HG03575 (cell line): ENCODE results near the gene GPRIN2.
"Not testable (repeated sequence)": the region's sequence is repeated elsewhere in the genome, so short reads cannot be mapped to it uniquely, and the experiment has no call there.

Experiments
- ATAC-seq: cut with Tn5 transposase; IDR thresholded peaks from one replicate; pipeline ENCODE4 v1.9.1; 2021; ENCODE audit not compliant: unreplicated experiment, insufficient number of reproducible peaks, low FRiP score; ENCODE audit errors: extremely low read depth

Gene GPRIN2

GRCh38 chr10:46541017-46541661 lies 15.3 kb downstream of the GPRIN2 start:
- no peak for ATAC-seq

- ATAC-seq = no peak
These were observed 15.9 kb downstream of the GPRIN2 start for GRCh38 chr10:46540412-46541016.

DNA sequence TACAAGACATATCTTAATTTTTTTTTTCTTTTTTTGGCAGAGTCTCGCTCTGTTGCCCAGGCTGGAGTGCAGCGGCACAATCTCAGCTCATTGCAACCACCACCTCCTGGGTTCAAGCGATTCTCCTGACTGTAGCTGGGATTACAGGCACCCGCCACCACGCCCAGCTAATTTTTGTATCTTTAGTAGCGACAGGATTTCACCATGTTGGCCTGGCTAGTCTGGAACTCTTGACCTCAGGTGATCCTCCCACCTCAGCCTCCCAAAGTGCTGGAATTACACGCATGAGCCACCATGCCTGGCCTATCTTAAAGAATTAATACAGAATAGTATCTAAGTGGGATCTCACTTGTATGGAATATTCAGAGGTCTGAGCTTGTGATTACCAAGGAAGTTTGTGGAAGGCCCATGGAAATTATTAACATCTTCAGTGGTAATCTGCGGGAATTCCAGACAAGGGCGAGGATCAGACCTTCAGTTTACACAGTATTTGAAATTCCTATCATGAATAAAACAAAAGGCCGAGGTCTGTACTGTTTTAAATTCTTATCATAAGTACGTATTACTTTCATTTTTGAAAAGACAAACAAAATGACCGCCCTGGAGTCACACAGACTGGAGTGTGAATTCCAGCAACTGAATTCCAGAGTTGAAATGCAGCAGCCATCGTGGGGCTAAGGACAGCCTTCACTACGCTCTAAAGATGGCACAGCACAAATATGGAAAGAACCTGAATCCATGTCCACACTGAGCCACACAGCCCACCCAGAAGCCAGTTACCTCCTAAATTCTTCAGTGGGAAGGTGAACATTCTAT lies 16.7 kb downstream of the GPRIN2 start:
- no peak for ATAC-seq

DNA sequence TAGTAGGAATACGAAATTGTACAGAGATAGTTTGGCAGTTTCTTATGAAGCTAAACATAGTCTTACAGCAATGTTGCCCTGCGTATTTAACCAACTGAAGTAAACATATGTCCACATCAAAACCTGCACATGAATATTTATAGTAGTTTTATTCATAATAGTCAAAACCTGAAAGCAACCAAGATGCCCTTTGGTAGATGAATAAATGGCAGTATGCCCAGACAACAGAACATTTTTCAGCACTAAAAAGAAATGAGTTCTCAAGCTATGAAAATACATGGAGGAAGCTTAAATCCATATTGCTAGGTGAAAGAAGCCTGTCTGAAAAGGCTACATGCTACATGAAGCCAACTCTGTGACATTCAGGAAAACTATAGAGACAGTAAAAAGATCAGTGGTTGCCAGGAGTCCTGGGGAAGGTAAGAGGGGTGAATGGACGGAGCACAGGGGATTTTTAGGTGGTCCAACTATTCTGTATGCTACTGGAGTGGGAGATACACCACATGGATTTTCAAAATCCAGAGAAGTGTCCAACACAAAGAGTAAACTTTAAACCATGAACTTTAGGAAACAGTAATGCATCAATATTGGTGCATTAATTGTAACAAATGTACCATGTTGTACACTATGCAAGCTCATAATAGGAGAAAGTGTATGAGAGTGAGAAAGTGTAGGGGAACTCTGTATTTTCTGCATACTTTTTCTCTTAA lies 17.6 kb downstream of the GPRIN2 start:
- no peak for ATAC-seq

DNA sequence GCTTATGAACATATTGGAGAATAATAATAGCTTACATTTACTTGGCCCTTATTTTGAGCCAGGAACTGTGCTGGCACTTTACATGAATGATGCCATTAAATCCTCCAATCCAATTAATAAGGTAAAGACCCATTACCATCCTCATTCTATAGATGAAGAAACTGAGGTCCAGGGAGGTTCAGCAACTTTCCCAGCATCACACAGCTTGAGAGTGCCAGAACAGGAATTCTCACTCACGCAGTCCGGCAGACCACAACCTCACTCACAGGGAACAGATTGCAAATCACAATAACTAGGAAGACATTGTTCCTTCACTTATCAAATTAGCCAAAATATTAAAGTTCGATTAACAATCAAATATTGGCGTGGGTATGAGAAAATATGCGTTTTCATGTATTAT lies 18.3 kb downstream of the GPRIN2 start:
- no peak for ATAC-seq

- no peak for ATAC-seq
These were observed 19.1 kb downstream of the GPRIN2 start for GRCh38 chr10:46537309-46537708.

DNA sequence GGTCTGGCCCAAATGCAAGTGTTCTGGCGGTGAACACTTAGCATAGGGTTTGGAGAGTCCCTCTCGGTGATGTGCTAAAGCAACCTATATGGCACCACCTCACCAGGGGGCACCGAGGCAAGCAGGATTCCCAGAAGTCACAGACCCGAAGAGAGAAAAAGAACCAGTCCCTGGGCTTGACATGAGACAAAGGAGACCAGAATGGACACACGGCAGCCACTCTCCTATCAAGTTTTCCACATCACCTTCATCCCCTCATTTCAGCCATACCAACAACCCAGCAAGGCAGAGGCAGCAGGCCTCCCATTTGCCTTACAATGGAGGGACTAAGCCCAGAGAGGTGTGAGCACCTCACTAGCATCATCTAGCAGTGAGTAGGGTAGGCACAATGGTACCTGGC lies 19.7 kb downstream of the GPRIN2 start:
- ATAC-seq = no peak

DNA sequence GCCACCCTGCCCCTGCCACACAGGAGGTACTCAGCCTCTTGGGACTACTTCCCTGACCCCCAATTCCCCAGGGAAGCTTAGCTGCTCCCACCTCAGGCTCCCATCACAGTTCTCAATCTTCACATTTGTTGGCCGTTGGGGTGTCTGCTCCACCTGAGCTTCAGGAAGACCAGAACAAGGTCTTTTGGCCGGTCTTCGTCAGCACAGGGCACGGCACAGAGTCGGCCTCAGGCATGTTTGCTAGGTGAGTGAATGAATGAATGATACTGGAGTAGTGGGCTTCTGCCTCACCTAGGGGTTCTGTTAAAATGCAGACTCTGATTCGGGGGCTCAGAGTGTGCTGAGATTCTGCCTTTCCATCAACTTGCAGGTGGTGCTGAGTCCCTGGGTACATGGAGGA lies 20.3 kb downstream of the GPRIN2 start:
- ATAC-seq = no peak

GRCh38 chr10:46534828-46535524 lies 21.5 kb downstream of the GPRIN2 start:
- no peak for ATAC-seq

- ATAC-seq = not testable (repeated sequence)
These were observed 24.2 kb downstream of the GPRIN2 start for GRCh38 chr10:46532256-46532655.

- ATAC-seq = no peak
These were observed 25.9 kb downstream of the GPRIN2 start for GRCh38 chr10:46530249-46531186.

DNA sequence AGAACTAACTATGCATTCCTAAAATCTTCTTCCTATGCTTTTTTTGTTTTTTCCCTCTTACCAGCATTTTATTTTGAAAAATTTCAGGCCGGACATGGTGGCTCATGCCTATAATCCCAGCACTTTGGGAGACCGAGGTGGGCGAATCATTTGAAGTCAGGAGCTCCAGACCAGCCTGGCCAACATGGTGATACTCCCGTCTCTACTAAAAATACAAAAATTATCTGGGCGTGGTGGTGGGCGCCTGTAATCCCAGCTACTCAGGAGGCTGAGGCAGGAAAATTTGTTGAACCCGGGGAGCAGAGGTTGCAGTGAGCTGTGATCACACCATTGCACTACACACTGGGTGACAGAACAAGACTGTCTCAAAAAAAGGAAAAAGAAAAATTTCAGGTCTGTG lies 26.7 kb downstream of the GPRIN2 start:
- not testable (repeated sequence) for ATAC-seq

DNA sequence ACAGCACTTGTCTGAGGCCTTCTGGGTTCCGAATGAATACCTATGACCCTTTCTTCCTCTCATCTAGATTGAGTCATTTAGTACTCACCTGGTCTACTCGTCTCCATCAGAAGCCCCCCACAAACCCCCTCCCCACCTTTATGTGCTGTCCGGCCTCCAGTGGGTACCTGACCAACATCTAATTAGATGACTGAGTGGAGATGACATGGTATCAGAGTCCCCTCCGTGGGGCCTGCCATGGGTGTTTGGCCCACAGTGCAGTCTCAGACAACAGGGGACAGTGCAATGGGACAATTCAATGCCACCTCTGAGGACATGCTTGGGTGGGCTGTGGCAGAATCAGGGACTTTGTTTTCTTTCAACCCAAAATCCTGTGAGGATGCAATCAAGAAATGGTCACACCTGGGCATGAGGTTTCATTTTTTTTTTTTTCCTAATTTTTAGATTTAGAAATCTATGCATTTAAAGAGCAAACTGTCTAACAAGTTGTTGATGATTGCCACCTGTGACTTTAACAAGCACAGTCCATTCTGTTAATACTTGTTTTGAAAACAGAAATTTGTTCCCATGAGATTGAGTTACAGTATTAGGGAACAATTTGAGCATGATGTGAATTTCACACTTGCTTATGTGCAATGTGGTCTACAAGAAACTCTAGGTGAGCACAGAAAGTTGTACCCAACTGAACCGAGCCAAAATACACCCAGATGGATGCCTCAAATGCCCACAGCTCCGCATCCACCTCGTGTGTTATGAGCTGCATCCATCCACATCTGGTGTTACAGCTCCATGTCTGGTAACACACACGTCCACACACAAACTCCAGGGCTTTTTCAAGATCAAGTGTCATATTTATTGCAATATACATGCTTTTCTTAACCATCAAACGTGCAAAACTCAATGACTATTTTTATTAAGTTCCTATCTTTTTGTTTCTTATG lies 27.5 kb downstream of the GPRIN2 start:
- no peak for ATAC-seq

DNA sequence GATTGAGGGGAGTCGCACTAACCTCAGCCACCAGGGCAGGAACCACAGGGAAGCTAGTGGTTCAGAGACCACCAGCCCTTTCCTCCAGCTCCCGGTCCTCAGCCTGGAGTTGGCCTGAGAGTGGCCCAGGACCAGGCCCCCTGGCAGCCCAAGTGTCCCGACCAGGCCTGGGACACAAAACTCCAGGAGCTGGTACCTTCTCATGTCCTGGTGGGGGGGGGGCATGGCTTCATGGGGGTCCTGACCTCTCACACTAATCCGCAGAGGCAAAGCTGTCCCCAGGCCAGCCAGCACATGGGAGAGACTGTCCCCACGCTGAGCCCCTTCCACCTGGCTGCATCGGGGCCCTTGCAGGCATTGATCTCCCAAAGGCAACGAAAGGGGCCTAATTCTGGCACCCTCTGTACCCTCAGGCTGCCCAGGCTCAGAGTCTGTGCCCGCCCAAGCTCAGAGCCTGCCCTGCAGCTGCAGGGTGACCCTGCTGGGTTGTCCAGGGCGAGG lies 28.2 kb downstream of the GPRIN2 start:
- ATAC-seq = no peak

DNA sequence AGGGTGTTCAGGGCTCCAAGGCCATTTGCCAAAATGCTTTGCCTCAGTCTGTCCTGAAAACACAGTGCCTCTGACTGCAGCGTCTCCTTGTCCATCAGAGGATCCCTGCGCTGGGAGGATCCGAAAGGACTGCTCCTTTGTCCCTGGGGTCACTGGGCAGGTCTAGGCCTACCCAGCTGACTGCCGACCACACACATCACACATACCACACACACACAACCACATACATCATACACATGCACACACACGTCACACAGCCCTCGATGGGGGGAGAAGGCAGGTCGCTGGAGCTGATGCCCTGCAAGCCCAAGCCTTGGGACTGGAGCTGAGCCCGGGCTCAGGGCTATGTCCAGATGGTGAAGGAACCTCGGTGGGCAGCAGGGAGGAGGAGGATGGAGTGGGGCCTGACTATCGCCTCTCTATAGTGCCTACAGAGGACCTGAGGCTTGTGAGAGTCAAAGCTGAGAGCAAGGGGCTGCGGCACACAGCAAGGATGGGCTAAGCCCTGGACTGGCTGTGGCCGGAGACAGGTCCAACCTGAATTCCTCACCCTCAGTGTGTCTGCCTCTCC lies 29.1 kb downstream of the GPRIN2 start:
- no peak for ATAC-seq

DNA sequence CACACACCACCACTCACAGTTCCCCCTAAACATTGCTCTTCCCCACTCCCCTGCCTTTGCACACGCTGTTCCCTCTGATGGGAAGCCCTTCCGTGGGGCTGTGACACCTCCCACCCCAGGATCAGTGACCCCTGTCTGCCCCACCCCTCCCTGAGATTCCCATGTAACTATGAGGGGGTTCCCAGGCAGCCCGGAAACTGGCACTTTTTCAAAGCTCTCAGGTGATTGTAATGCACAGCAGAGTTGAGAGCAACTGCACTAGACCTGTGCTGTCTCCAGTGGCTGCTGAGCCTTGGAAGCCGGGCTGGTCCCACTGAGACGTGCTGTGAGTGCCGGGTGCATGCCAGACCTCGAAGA lies 29.8 kb downstream of the GPRIN2 start:
- no peak for ATAC-seq
